Inferior parietal cortex (tissue), 1 donor: ENCODE results near the gene SLC7A1.
"Not testable (repeated sequence)": the region's sequence is repeated elsewhere in the genome, so short reads cannot be mapped to it uniquely, and the experiment has no call there.

Experiments used
- DNase-seq: peaks from one replicate; pipeline ENCODE4 v3.0.0-alpha.2; 2016; ENCODE audit errors: extremely low spot score

SLC7A1 gene

GRCh38 chr13:29595380-29596063 lies at the start of gene SLC7A1:
Gene SLC7A1 (minus strand): TSS chr13:29595688. CDS start chr13:29536188, 59,500 bp downstream.
- DNase-seq = peak; percentile 69

GRCh38 chr13:29640665-29641064 lies 45.2 kb upstream of the SLC7A1 start:
- no peak for DNase-seq

- DNase-seq = not testable (repeated sequence)
Observed at GRCh38 chr13:29636831-29637230, 41.3 kb upstream of the SLC7A1 start.

GRCh38 chr13:29624997-29625396 lies 29.5 kb upstream of the SLC7A1 start:
- DNase-seq = no peak

- no peak for DNase-seq
Observed at GRCh38 chr13:29621841-29622240, 26.4 kb upstream of the SLC7A1 start.

GRCh38 chr13:29621051-29621800 lies 25.7 kb upstream of the SLC7A1 start:
- no peak for DNase-seq

- no peak for DNase-seq
Observed at GRCh38 chr13:29619995-29620394, 24.5 kb upstream of the SLC7A1 start.

- DNase-seq = no peak
Observed at GRCh38 chr13:29613101-29613500, 17.6 kb upstream of the SLC7A1 start.

- DNase-seq = no peak
Observed at GRCh38 chr13:29607465-29607864, 12.0 kb upstream of the SLC7A1 start.

GRCh38 chr13:29605860-29606526 lies 10.5 kb upstream of the SLC7A1 start:
- DNase-seq = no peak

- no peak for DNase-seq
Observed at GRCh38 chr13:29598321-29598720, 2.8 kb upstream of the SLC7A1 start.

- no peak for DNase-seq
Observed at GRCh38 chr13:29597706-29598105, 2.2 kb upstream of the SLC7A1 start.

- no peak for DNase-seq
Observed at GRCh38 chr13:29597246-29597645, 1.8 kb upstream of the SLC7A1 start.

GRCh38 chr13:29596064-29596418 lies 553 bp upstream of the SLC7A1 start:
- DNase-seq = no peak

GRCh38 chr13:29594710-29595379 lies 643 bp downstream of the SLC7A1 start:
- peak; percentile 25 for DNase-seq

- peak; percentile 42 for DNase-seq
Observed at GRCh38 chr13:29594303-29594709, 1.2 kb downstream of the SLC7A1 start.

GRCh38 chr13:29593605-29594297 lies 1.7 kb downstream of the SLC7A1 start:
- DNase-seq = no peak

GRCh38 chr13:29591310-29591709 lies 4.2 kb downstream of the SLC7A1 start:
- DNase-seq = no peak

- DNase-seq = no peak
Observed at GRCh38 chr13:29589967-29590366, 5.5 kb downstream of the SLC7A1 start.

GRCh38 chr13:29589234-29589633 lies 6.3 kb downstream of the SLC7A1 start:
- no peak for DNase-seq

- no peak for DNase-seq
Observed at GRCh38 chr13:29587645-29588044, 7.8 kb downstream of the SLC7A1 start.
